CD4-positive, alpha-beta T cell treated with Interleukin-4 for 4 hours (primary cell): Measurements from ENCODE around the gene RAB21.
"Not testable (repeated sequence)": the region's sequence is repeated elsewhere in the genome, so short reads cannot be mapped to it uniquely, and the experiment has no call there.

ENCODE experiments used
- DNase-seq: peaks from one replicate; pipeline ENCODE4 v3.0.0-alpha.2; 2020

RAB21 gene

DNA sequence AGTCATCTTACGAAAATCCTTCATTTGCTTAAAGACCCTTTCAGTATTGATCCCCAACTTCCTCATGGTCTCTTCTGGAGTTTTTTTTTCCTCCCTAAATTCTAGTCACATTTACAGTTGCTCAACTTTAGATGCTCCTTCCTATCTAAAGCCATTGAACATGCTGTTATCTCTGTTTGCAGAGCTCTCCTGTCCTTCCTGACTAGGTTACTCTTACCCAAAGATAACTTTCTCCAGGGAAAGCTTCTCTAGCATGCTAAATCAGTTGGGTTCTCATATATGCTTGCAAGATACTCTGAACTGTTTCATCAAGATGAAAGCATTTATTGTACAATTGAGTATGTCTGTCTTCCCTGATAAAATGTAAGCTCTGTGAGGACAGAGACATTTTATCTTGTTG lies 1.8 kb upstream of the RAB21 start:
- no peak for DNase-seq

DNA sequence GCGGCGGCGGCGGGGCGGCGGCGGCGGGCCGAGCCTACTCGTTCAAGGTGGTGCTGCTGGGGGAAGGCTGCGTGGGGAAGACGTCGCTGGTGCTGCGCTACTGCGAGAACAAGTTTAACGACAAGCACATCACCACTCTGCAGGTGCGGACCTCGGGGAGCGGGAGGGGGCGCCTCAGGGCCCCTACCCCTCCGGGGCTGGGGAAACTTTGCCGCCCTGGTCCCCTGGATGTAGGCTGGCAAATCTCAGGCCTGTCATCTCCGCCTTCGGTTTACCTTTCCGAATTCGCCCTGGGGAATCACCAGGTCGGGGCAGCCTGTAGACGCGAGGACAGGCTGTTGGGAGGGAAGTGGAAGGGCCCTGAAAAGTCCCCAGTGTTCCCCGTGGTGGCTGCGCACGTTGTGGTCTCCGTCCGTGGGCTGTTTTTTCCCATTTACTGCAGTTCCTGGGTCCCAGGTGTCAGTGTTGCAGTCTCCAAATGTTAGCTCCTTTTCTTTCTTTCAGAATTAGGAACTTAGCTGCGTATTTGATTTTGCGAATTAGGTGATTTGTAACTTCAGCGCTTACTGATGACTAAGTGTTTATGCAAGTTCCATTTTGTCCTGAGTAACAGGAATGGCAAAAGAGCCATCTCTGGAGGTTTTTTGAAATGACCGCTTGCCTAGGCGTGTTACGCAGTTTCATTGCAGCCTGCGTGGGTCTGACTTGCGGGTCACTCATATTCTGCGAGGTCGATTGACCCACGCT lies 656 bp downstream of the RAB21 start:
- DNase-seq: peak; percentile 52

DNA sequence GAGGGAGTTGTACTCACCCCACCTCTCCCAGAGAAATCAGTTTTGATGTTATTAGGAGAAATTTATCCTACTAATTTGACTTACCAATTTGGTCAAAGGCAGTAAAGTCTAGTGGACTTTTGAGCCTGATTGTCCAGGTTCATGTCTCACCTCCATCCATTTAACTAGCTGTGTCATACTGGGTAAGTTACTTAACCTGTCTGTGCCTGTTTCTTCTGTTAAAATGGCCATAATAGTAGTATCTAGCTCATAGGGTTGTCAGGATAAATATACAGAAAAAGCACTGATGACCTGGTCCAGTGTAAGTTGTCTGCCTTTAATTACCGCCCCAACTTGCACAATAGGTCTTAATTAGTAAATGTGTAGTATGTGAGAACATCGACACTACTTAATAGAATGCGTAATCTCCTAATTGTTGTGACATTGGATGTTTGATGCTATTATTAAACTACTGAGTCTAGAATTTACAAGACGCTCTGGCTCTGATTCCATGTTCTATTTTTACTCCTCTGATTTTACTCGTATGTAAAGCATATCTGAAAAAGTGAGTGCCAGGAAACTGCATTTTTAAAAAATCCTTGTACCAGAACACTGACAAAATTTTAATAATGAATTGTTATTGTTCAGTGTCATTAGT lies 1.5 kb downstream of the RAB21 start:
- no peak for DNase-seq

DNA sequence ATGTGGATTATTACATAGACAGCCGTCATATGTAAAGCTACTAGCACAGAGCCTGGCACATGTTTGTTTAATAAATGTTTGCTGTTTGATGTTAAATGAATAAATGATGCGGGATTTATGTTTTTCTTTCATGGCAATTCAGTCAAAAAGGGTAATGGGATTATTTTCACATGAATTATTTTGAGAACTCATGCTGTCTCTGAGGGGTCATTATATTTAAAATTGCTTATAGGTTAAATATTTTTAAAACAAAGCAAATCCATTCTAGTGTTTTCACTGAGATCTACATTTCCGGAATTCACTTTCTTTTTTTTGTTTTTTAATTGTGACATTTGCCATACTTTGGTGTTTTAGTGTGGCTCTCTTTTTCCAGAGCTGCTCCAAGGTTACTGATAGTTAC lies 5.3 kb downstream of the RAB21 start:
- no peak for DNase-seq

DNA sequence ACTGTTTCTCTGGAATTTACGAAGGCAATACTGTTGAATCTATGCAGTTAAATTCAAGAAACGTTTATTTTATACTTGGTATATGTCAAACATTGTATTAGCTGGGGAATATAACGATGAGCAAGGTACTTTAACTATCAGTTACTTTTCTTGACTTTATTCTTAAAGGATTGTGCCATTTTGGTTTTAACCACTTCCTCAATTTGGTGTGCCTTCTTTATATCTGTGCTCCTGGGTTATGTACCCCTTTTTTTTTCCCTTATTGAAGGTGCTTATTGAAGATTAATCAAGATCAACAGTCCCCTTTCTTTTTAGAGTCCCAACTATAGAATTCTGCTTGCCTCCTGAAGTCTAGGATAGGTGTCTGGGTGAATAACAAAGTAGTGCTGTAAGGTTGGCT lies 5.8 kb downstream of the RAB21 start:
- DNase-seq: no peak

GRCh38 chr12:71761354-71761753 lies 6.7 kb downstream of the RAB21 start:
- not testable (repeated sequence) for DNase-seq

DNA sequence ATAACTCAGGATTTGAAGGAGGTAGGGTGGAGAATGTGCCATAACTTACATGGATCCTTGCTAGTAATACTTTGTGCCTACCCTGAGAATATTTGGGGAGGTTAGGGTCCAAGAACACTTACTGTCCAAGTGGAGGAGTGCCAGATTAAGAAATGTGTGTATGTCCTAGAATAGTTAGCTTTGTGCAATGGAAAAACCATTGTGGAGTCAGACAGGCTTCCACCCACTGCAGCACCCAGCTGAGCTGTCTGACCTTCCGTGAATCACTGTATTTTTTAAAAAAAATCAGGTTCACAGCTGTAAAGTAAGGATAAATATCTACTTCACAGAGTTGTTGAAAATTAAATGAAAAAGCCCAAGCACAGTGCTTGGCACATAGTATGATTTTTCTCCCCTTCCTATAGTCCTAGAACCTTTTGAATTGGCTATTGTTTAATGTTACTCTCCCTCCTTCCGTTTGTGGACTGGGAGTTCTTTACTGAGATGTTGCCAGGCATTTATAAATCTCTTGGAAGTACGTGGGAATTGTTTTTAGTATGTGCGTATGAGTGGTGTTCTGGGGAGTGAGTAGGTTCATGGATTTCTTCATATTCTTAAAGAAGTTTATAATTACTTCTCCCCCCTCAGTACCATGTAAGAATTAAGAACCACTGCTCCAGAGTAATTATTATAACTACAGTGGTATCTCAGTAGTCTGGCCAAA lies 9.2 kb downstream of the RAB21 start:
- DNase-seq: no peak

- DNase-seq: no peak
Observed at GRCh38 chr12:71764587-71765321, 10.1 kb downstream of the RAB21 start.

- DNase-seq: no peak
Observed at GRCh38 chr12:71766202-71766601, 11.5 kb downstream of the RAB21 start.

DNA sequence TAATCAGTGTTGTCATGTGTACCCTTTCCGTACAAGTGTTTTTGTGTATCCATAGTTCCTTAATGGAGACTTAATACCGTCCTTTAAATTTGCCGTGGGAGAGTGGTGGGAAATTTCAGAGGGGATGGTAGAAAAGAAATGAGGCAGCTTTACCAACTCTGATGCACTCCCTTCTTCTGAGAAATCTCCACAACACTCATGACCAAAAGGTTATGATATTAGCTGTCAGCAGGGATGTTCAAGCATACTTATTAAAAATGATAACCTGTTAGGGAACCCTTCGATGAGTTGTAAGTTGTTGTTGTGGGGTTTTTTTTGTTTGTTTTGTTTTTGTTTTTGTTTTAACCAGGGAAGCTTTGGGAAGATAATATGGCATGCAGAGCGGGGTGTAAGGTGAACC lies 12.5 kb downstream of the RAB21 start:
- DNase-seq: no peak

DNA sequence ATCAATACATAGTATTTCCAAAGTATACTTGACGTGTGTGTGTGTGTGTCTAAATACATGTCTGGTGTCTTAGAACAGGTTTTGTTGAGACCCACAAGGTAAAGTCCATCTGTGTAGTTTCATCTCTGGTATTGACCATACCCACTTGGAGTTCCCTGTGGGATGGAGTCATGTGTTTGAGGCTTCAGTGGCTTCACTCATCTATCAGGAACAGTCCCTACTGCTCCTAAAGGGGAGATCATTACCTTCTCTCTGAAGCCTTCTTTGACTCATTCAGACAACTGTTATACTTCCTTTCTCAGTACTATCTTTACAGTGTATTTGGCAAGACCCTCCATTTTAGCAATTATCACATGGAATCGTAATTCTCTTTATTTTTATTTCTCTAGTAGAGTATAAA lies 14.2 kb downstream of the RAB21 start:
- no peak for DNase-seq

- DNase-seq: no peak
Observed at GRCh38 chr12:71771069-71771468, 16.4 kb downstream of the RAB21 start.

GRCh38 chr12:71772735-71773134 lies 18.1 kb downstream of the RAB21 start:
- DNase-seq: no peak

GRCh38 chr12:71780237-71780822 lies 25.7 kb downstream of the RAB21 start:
- DNase-seq: peak; percentile 51

DNA sequence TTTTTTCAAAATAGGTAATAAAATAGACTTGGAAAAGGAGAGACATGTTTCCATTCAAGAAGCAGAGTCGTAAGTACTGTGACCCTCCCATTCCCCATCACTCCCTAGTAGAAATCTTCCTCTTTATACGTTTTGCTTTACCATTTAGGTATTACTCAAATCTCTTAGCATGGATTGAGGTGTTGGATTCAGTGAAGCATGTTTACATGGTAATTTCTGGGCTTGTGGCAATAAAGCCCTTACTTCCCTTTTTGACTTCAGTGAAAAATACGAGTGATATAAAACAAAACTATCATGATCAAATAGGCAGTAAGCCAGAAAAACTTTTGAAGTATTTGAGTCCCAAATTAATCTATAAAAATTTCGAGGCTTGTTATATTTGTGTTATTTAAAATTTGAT lies 27.4 kb downstream of the RAB21 start:
- DNase-seq: no peak

GRCh38 chr12:71786829-71787228 lies 32.2 kb downstream of the RAB21 start:
- no peak for DNase-seq

DNA sequence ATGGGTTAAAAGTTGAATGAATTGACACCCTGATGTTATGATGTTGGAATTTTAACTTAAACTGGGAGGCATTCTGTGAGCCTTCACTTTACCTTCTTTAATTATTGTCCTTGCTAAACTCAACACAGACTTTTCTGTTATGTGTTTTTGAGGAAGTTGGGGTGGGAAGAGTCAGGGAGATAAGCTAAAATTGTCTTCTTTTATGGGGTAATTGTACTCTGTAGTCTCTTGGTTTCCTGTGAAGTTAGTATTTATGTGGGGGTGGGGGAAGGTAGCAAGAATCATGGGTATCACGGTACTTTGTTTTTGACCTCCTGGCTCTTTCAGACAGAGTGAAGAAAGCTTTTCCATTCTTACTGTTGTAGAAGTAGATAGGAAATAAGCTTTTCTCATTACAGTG lies 32.9 kb downstream of the RAB21 start:
- no peak for DNase-seq

- no peak for DNase-seq
Observed at GRCh38 chr12:71790331-71790730, 35.7 kb downstream of the RAB21 start.

GRCh38 chr12:71791473-71792150 lies 36.9 kb downstream of the RAB21 start:
- no peak for DNase-seq

- no peak for DNase-seq
Observed at GRCh38 chr12:71792599-71792998, 37.9 kb downstream of the RAB21 start.

DNA sequence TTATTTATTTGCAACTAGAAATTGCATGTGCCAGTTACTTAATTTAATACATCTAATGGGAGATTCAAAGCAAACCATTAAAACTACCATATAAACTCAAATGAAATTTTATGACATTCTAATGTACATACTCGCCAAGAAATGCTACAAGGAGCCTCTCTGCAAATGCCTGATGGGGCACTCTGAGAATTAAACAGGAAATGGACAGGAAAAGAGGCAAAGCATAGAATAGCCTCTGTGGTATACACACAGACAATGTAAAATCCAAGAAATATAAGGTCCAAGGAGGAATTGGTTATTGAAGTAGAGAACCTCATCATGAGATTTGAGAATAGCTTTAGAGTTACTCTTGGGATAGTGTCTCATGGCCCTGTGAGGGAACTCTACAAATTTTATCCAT lies 41.2 kb downstream of the RAB21 start:
- no peak for DNase-seq

DNA sequence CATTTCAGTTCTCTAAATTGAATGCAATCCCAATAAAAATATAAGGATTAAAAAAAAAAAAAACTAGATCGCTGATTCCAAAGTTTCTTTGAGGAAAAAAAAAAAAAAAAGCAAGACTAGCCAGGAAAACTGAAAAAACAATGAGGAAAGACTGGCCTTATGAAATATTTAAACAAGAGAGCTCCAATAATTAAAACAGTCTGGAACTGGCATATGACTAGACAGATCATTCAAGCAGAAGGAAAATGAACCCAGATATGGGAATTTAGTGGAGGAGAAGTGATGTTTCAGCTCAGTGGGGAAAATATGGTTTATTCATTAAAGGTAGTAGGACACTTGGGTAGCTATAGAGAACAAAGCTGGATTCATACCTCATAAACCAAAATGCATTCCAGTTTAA lies 42.9 kb downstream of the RAB21 start:
- no peak for DNase-seq

GRCh38 chr12:71799106-71799505 lies 44.4 kb downstream of the RAB21 start:
- DNase-seq: no peak
